Measurements from ENCODE around the gene BAZ1B. TPM values are rescaled to one million over a fixed set of nuclear protein-coding genes. Genes with fewer than 3 reads are reported as not detected.

Gene BAZ1B
- total and polyA plus RNA-seq, 9 of the 15 experiments (the other 6 are each of a cell fraction or from before 2014, with no cell fraction given), result 15.0 to 134 (median 79.5) TPM

DNA sequence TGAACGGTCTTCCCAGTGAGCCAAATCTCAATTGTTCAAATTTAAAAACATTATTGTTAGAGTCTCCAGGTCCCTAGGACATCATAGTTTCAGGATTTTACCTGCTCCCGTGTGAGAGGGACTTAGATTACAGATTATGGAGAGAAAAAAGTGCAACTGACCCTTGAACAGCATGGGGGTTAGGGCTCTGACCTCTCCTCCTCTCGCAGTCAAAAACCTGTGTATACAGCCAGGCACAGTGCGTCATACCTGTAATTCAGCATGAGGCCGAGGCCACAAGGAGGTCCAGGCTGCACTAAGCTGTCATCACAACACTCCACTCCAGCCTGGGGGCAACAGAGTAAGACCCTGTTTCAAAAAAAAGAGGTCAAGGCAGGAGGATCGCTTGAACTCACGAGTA, 25.5 kb downstream of the BAZ1B start:
- FAIRE-seq (no peak), ATAC-seq (peak; percentile 13; the same call in 1 of the 3 replicates), DNase-seq (ENCODE audit: extremely low read depth in 1 of 4, low spot score in 3 of 4) (no peak)
- Histone ChIP-seq H3K4me3 (no peak overlapping the region), H3K36me3 (ENCODE audit: control insufficient read depth, insufficient read depth, low read length) (peaks cover 96% of the 10 kb centered on the region), H2AFZ (ENCODE audit: low read depth, low read length) (no peak overlapping the region), H3K4me1 (replicated peaks in 1 of 2; ENCODE audit: control insufficient read depth in 2 of 2, insufficient read depth in 2 of 2, low read length in 2 of 2) (no peaks in the 10 kb centered on the region), H3K79me2 (ENCODE audit: control insufficient read depth, insufficient read depth, low read length) (peaks cover 61% of the 10 kb centered on the region; the same call in 2 of the 3 replicates), H3K27me3 (ENCODE audit: control insufficient read depth in 2 of 2, insufficient read depth in 2 of 2, low read length in 2 of 2) (no peaks in the 10 kb centered on the region), H3K9ac (ENCODE audit: insufficient read depth in 1 of 2, low read depth in 2 of 2, low read length in 2 of 2) (no peak overlapping the region), H3K27ac (ENCODE audit: extremely low read depth, low read depth, low read length) (no peak overlapping the region), H3K9me3 (replicated peaks; ENCODE audit: control insufficient read depth, insufficient read depth, low read depth, low read length) (no peaks in the 10 kb centered on the region), H3K4me2 (ENCODE audit: insufficient read depth, low read length) (no peak overlapping the region), H4K20me1 (replicated peaks; ENCODE audit: control insufficient read depth, insufficient read depth, low read length) (peaks cover 4% of the 10 kb centered on the region; the same call in 1 of the 2 replicates), H3K9me1 (ENCODE audit: control insufficient read depth, insufficient read depth, low read length) (peaks cover 5% of the 10 kb centered on the region)
- no TSS peak for BruUV-seq (replicated peaks)
- ChIA-PET POLR2A (interaction anchor here (1.6 kb wide), 1 partner anchor 20 kb away, joined by 4 read pairs; no protein-coding TSS in a partner anchor), CTCF (ENCODE audit: low intra/inter-chr PET ratio) (no interaction called here)
- intact Hi-C loops (cut with micrococcal nuclease), result no loop called here
- WGBS (ENCODE audit: insufficient coverage, low coverage, missing lambda C conversion rate), result 93% methylated on average over 7 of the region's 7 CpGs
- in situ Hi-C loops (cut with MboI), result no loop called here
- TF ChIP-seq, protein P1, sequence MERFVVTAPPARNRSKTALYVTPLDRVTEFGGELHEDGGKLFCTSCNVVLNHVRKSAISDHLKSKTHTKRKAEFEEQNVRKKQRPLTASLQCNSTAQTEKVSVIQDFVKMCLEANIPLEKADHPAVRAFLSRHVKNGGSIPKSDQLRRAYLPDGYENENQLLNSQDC (CRISPR knock-in tag; IDR thresholded peaks at IDR 0.05), result no peak
- TF ChIP-seq, protein P2, sequence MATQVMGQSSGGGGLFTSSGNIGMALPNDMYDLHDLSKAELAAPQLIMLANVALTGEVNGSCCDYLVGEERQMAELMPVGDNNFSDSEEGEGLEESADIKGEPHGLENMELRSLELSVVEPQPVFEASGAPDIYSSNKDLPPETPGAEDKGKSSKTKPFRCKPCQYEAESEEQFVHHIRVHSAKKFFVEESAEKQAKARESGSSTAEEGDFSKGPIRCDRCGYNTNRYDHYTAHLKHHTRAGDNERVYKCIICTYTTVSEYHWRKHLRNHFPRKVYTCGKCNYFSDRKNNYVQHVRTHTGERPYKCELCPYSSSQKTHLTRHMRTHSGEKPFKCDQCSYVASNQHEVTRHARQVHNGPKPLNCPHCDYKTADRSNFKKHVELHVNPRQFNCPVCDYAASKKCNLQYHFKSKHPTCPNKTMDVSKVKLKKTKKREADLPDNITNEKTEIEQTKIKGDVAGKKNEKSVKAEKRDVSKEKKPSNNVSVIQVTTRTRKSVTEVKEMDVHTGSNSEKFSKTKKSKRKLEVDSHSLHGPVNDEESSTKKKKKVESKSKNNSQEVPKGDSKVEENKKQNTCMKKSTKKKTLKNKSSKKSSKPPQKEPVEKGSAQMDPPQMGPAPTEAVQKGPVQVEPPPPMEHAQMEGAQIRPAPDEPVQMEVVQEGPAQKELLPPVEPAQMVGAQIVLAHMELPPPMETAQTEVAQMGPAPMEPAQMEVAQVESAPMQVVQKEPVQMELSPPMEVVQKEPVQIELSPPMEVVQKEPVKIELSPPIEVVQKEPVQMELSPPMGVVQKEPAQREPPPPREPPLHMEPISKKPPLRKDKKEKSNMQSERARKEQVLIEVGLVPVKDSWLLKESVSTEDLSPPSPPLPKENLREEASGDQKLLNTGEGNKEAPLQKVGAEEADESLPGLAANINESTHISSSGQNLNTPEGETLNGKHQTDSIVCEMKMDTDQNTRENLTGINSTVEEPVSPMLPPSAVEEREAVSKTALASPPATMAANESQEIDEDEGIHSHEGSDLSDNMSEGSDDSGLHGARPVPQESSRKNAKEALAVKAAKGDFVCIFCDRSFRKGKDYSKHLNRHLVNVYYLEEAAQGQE (IDR thresholded peaks at IDR 0.05; ENCODE audit: borderline replicate concordance), result no peak
- TF ChIP-seq, protein P2 (CRISPR knock-in tag; IDR thresholded peaks at IDR 0.05; ENCODE audit: low read depth), result no peak
- TF ChIP-seq RFX7 (CRISPR knock-in tag; IDR thresholded peaks at IDR 0.05) (no peak), ZNF780A (CRISPR knock-in tag; IDR thresholded peaks at IDR 0.05) (no peak), NR2C2 (CRISPR knock-in tag; IDR thresholded peaks at IDR 0.05) (no peak), NR2C2 (tag; IDR thresholded peaks at IDR 0.05) (no peak), STAT5A (IDR thresholded peaks at IDR 0.05; ENCODE audit: borderline replicate concordance, low read length) (no peak), ZNF3 (CRISPR knock-in tag; IDR thresholded peaks at IDR 0.05) (no peak), CEBPB (tag; IDR thresholded peaks at IDR 0.05) (no peak), RBM25 (IDR thresholded peaks at IDR 0.05; ENCODE audit: low read depth, low read length, severe bottlenecking) (no peak), MXI1 (IDR thresholded peaks at IDR 0.05; ENCODE audit: low read depth, low read length) (no peak), TAF7 (tag; IDR thresholded peaks at IDR 0.05) (no peak)
- TF ChIP-seq, protein P3, sequence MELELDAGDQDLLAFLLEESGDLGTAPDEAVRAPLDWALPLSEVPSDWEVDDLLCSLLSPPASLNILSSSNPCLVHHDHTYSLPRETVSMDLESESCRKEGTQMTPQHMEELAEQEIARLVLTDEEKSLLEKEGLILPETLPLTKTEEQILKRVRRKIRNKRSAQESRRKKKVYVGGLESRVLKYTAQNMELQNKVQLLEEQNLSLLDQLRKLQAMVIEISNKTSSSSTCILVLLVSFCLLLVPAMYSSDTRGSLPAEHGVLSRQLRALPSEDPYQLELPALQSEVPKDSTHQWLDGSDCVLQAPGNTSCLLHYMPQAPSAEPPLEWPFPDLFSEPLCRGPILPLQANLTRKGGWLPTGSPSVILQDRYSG (tag; conservative IDR thresholded peaks at IDR 0.05; ENCODE audit: low read depth), result no peak
